Brain microvascular endothelial cell (primary cell): ENCODE measurements around the gene RNPEPL1.

Experiments
- DNase-seq: peaks from one replicate; pipeline ENCODE4 v3.0.0-alpha.2; 2020
- H3K27ac ChIP-seq: fragments of 250-450 bp; sonication (Bioruptor Pico); 2 replicates; pipeline ENCODE4 v1.5.1; 2020; ENCODE audit warnings: mild to moderate bottlenecking, moderate library complexity
- H3K27me3 ChIP-seq: fragments of 250-450 bp; sonication (Bioruptor Pico); replicated peaks from 2 replicates; pipeline ENCODE4 v1.5.1; 2020; ENCODE audit warnings: mild to moderate bottlenecking
- H3K36me3 ChIP-seq: fragments of 250-450 bp; sonication (Bioruptor Pico); replicated peaks from 2 replicates; pipeline ENCODE4 v1.5.1; 2020; ENCODE audit warnings: mild to moderate bottlenecking
- H3K4me3 ChIP-seq: 2 replicates; pipeline ENCODE4 v1.5.1; 2011; ENCODE audit warnings: low read depth, mild to moderate bottlenecking, control low read depth, low read length, moderate library complexity
- in situ Hi-C: cut with HindIII; loops from 2 replicates; pipeline ENCODE4 v1.10.0; 2017; ENCODE audit warnings: low sequenced_read_pairs, low pct_ligation_motif_present
- TF ChIP-seq, protein P1 (sequence below): IDR thresholded peaks from 2 replicates; pipeline ENCODE4 v1.5.1; 2011; ENCODE audit warnings: low read depth, mild to moderate bottlenecking, moderate library complexity, low read length, control low read depth, inconsistent platforms; ENCODE audit errors: missing control alignments

RNPEPL1 gene

GRCh38 chr2:240604291-240604938 is 36.1 kb downstream of the RNPEPL1 start:
- peak; percentile 31 for DNase-seq
- TF ChIP-seq, protein P1, sequence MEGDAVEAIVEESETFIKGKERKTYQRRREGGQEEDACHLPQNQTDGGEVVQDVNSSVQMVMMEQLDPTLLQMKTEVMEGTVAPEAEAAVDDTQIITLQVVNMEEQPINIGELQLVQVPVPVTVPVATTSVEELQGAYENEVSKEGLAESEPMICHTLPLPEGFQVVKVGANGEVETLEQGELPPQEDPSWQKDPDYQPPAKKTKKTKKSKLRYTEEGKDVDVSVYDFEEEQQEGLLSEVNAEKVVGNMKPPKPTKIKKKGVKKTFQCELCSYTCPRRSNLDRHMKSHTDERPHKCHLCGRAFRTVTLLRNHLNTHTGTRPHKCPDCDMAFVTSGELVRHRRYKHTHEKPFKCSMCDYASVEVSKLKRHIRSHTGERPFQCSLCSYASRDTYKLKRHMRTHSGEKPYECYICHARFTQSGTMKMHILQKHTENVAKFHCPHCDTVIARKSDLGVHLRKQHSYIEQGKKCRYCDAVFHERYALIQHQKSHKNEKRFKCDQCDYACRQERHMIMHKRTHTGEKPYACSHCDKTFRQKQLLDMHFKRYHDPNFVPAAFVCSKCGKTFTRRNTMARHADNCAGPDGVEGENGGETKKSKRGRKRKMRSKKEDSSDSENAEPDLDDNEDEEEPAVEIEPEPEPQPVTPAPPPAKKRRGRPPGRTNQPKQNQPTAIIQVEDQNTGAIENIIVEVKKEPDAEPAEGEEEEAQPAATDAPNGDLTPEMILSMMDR = peak; percentile 86
- no peak overlapping the region for H3K27ac ChIP-seq
- no peak overlapping the region for H3K4me3 ChIP-seq
- H3K36me3 ChIP-seq = no peaks in the 10 kb centered on the region
- in situ Hi-C loops = no loop called here
- H3K27me3 ChIP-seq = no peaks in the 10 kb centered on the region

DNA sequence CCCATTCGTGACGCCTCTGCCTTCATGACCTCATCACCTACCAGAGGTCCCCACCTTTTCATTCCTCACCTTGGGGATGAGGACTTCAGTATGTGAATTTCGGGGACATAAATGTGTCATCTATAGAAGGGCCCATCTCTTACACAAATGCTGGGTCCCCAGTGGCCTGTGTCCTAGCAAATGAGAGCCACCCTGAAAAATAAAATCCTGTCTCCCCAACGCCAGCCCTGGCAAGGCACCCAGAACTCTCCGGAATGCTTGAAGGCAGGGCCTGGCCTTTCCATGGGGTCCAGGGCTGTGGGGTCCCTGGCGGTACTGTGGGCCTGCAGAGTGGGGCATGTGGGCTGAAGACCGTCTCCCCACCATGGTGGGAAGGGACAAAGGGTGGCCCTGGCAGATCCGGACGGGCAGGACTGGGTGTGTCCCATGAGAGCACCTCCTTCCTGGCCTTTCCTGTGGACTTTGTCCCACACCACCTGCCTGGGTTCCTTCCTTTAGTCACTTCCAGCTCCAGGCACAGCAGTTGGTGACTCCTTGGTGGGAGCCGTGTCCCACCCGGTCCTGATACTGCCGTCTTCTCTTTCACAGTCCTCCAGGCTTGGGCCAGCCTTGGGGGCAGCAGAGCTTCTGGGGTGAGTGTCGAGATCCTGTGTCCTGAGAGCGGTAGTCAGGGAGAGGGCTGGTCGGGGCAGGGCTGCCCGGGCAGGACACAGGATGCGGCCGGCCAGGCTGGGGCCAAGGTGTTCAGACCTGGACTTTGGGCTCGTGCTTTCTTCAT is 36.8 kb downstream of the RNPEPL1 start:
- H3K27me3 ChIP-seq = no peaks in the 10 kb centered on the region
- H3K36me3 ChIP-seq = no peaks in the 10 kb centered on the region
- no peak overlapping the region for H3K27ac ChIP-seq
- TF ChIP-seq, protein P1 = no peak
- no peak overlapping the region for H3K4me3 ChIP-seq
- no peak for DNase-seq
- in situ Hi-C loops = no loop called here

DNA sequence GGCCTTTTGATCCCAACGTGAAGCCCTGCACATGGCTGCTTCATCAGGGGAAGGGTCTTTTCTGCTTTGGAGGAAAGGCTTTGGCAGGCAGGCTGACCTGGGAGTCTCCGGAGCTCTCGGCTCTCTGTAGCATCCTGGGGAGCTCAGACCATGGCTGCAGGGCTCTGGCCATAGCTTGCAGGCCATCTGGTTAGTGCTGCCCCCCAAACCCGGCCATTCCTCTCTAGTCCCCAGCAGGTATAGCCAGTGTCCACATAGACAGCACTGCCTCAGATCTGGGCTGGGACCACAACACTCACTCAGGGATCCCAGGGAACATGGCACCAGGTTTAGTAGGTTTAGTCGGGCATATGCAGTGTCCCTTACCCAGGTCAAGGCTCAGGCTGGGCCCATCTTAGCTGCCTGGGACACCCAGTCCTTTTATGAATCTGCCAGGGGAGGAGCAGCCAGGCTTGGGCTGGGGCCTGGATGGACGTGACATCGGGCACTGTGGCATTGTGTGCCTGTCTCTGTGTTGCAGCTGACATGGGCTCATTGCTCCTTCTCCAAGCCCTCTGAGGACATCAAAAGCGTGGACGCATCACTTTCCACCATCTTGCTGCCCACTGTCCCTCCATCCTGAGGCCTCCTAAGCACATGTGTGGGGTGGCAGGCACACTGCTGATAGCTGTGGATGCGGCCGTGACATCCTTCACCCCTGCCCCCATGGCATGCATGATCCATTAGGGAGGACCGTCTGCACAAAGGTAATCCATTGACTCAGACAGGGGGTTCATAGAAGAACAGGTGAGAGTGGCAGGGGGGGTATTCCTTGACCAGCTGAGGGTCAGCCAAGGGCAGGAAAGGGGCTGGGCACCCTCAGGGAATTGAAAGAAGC is 37.8 kb downstream of the RNPEPL1 start:
- no peak for DNase-seq
- no peak overlapping the region for H3K4me3 ChIP-seq
- in situ Hi-C loops = no loop called here
- TF ChIP-seq, protein P1 = no peak
- H3K27me3 ChIP-seq = no peaks in the 10 kb centered on the region
- H3K27ac ChIP-seq = no peak overlapping the region
- no peaks in the 10 kb centered on the region for H3K36me3 ChIP-seq

- in situ Hi-C loops = no loop called here
- H3K36me3 ChIP-seq = no peaks in the 10 kb centered on the region
- TF ChIP-seq, protein P1 = no peak
- no peaks in the 10 kb centered on the region for H3K27me3 ChIP-seq
- H3K4me3 ChIP-seq = no peak overlapping the region
- no peak overlapping the region for H3K27ac ChIP-seq
- no peak for DNase-seq
These were observed 43.4 kb downstream of the RNPEPL1 start for GRCh38 chr2:240611601-240612210.

- no peak overlapping the region for H3K27ac ChIP-seq
These were observed 45.5 kb downstream of the RNPEPL1 start for GRCh38 chr2:240613781-240614180.

More at GRCh38 chr2:240613781-240614180, 45.5 kb downstream of the RNPEPL1 start:
- DNase-seq = no peak
- TF ChIP-seq, protein P1 = no peak
- H3K4me3 ChIP-seq = no peak overlapping the region
- in situ Hi-C loops = no loop called here
- no peaks in the 10 kb centered on the region for H3K27me3 ChIP-seq
- no peaks in the 10 kb centered on the region for H3K36me3 ChIP-seq
